ENCODE data around the gene ZCCHC17.
"Not testable (repeated sequence)": the region's sequence is repeated elsewhere in the genome, so short reads cannot be mapped to it uniquely, and the experiment has no call there.

ZCCHC17 gene

DNA sequence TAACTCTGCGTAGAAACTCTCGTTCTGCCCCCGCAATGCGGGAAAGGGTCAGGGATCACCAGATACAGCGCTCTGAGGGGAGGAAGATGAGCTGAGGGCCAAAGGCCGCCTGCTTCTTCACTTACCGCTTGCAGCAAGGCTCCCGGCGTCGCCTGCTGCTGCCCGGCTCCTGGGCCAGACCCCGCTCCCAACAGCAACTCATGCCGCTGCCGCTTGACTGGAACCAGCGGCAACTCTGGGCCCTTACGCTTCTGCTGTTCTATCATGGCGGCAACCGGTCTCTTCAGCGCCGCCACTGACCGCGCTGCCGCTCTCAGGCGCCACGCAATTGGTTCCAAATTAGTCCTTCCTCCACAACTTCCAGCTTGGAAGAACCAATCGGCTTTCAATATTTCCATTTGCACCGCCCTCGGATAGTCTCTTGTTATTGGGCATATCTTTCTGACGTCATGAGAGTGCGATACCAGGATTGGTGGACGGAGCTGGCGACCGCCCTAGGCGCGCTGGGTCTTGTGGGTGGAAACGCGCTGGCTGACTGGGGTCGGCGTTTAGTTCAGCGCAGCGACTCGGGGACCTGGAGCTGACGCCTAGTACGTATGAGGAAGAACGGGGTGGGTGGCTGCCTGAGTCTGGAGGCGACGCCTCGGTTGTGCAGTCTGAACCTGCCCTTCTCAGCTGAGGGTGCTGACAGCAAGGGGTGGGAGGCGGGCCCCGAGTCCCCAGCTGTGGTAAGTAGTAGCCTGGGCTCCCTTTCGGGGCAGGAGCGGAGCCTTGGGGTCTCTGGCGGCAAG lies at the start of gene ZCCHC17, which contains the start of gene SNRNP40:
ZCCHC17 (plus strand) TSS at position 547 of the 791 bp plus-strand sequence. CDS start 13,067 bp downstream, outside the sequence.
SNRNP40 (minus strand) TSS at position 303 of the 791 bp plus-strand sequence; CDS start at position 266, 37 bp downstream.
- peak within 1 kb of the TSS; percentile 94 for H3K4me3 ChIP-seq (replicated peaks; ENCODE audit: low read depth, low read length)
- DNase-seq (ENCODE audit: low read depth) = peak; percentile 99
- peak; percentile 10 for TF ChIP-seq CTCF (IDR thresholded peaks at IDR 0.05; ENCODE audit: low read length, missing control alignments)

GRCh38 chr1:31248276-31248675 lies 48.6 kb upstream of the ZCCHC17 start:
- DNase-seq (ENCODE audit: low read depth) = no peak
- TF ChIP-seq CTCF (IDR thresholded peaks at IDR 0.05; ENCODE audit: low read length, missing control alignments) = no peak
- H3K4me3 ChIP-seq (replicated peaks; ENCODE audit: low read depth, low read length) = no peak overlapping the region

GRCh38 chr1:31249854-31250253 lies 47.0 kb upstream of the ZCCHC17 start:
- no peak overlapping the region for H3K4me3 ChIP-seq (replicated peaks; ENCODE audit: low read depth, low read length)
- no peak for TF ChIP-seq CTCF (IDR thresholded peaks at IDR 0.05; ENCODE audit: low read length, missing control alignments)
- no peak for DNase-seq (ENCODE audit: low read depth)

GRCh38 chr1:31257213-31257612 lies 39.6 kb upstream of the ZCCHC17 start:
- no peak overlapping the region for H3K4me3 ChIP-seq (replicated peaks; ENCODE audit: low read depth, low read length)
- DNase-seq (ENCODE audit: low read depth) = no peak
- no peak for TF ChIP-seq CTCF (IDR thresholded peaks at IDR 0.05; ENCODE audit: low read length, missing control alignments)

GRCh38 chr1:31258581-31258980 lies 38.3 kb upstream of the ZCCHC17 start:
- H3K4me3 ChIP-seq (replicated peaks; ENCODE audit: low read depth, low read length) = no peak overlapping the region
- TF ChIP-seq CTCF (IDR thresholded peaks at IDR 0.05; ENCODE audit: low read length, missing control alignments) = no peak
- DNase-seq (ENCODE audit: low read depth) = no peak

GRCh38 chr1:31259746-31260145 lies 37.1 kb upstream of the ZCCHC17 start:
- no peak for DNase-seq (ENCODE audit: low read depth)
- no peak for TF ChIP-seq CTCF (IDR thresholded peaks at IDR 0.05; ENCODE audit: low read length, missing control alignments)
- no peak overlapping the region for H3K4me3 ChIP-seq (replicated peaks; ENCODE audit: low read depth, low read length)

- no peak overlapping the region for H3K4me3 ChIP-seq (replicated peaks; ENCODE audit: low read depth, low read length)
- no peak for DNase-seq (ENCODE audit: low read depth)
- no peak for TF ChIP-seq CTCF (IDR thresholded peaks at IDR 0.05; ENCODE audit: low read length, missing control alignments)
Observed at GRCh38 chr1:31261916-31262315, 34.9 kb upstream of the ZCCHC17 start.

DNA sequence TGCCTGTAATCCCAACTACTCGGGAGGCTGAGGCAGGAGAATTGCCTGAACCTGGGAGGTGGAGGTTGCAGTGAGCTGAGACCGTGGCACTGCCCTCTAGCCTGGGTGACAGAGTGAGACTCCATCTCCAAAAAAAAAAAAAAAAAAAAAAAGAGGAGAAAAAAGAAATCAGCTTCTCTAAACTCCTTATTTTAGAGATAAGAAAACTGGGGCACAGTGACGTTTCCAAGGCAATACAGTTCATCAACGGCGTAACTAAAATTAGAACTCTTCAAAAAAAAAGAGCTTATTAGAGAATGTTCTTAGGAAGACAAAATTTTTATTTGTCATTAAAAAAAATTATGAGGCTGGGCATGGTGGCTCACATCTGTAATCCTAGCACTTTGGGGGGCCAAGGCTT lies 34.4 kb upstream of the ZCCHC17 start:
- H3K4me3 ChIP-seq (replicated peaks; ENCODE audit: low read depth, low read length); DNase-seq (ENCODE audit: low read depth): not testable (repeated sequence)

Measured in fibroblast of pulmonary artery (primary cell).